Panc1 (cell line): ENCODE results near the gene RPS6KA3. TPM values are rescaled to one million over a fixed set of nuclear protein-coding genes. Genes with fewer than 3 reads are reported as not detected.

Source experiments
- ATAC-seq: fragments of 200-7000 bp; cut with Tn5 transposase; 2 replicates; pipeline ENCODE4 v1.9.1; 2020; ENCODE audit warnings: mild to moderate bottlenecking, moderate library complexity
- BruUV-seq: library from RNA; stranded (reverse); fragments of 400-500 nt; replicated peaks from 2 replicates; lab custom pipeline; 2021; lab: Mats Ljungman, UMichigan
- CTCF ChIA-PET: fragments of 300-600 bp; sonication (Branson Sonifier 250); formaldehyde crosslinking; loops from one replicate; lab custom pipeline; 2022; ENCODE audit warnings: antibody characterized with exemption; lab: Charles Lee
- POLR2A ChIA-PET: fragments of 300-600 bp; sonication (Branson Sonifier 250); formaldehyde crosslinking; loops from one replicate; lab custom pipeline; 2022; ENCODE audit warnings: antibody characterized with exemption; lab: Charles Lee
- DNase-seq: peaks from one replicate; pipeline ENCODE4 v3.0.0-alpha.2; 2010; ENCODE audit warnings: low read depth, low spot score
- H3K27ac ChIP-seq: 2 replicates; pipeline ENCODE4 v1.5.1; 2011; ENCODE audit warnings: mild to moderate bottlenecking, low read length, inconsistent platforms
- H3K27me3 ChIP-seq: fragments of 200-500 bp; sonication (Bioruptor generic); 2 replicates; pipeline ENCODE4 v1.6.0; 2014; ENCODE audit warnings: low read length, inconsistent platforms; ENCODE audit not compliant: control insufficient read depth, insufficient read depth
- H3K36me3 ChIP-seq: fragments of 200-500 bp; sonication (Bioruptor generic); 2 replicates; pipeline ENCODE4 v1.5.1; 2014; ENCODE audit warnings: inconsistent platforms, mild to moderate bottlenecking, low read length, moderate library complexity; ENCODE audit not compliant: control insufficient read depth, insufficient read depth
- H3K4me1 ChIP-seq: 2 replicates; pipeline ENCODE4 v1.5.1; 2011; ENCODE audit warnings: inconsistent platforms, mild to moderate bottlenecking, low read length, moderate library complexity; ENCODE audit not compliant: control insufficient read depth, insufficient read depth
- H3K4me3 ChIP-seq, 2 experiments: 2 replicates each; pipeline ENCODE4 v1.5.1; 2011 to 2012; ENCODE audit warnings: low read depth in 2 of 2, low read length in 2 of 2, mild to moderate bottlenecking in 2 of 2, inconsistent platforms in 1 of 2, moderate library complexity in 1 of 2
- H3K9me3 ChIP-seq: fragments of 200-500 bp; sonication (Bioruptor generic); 2 replicates; pipeline ENCODE4 v1.5.1; 2014; ENCODE audit warnings: low read depth, mild to moderate bottlenecking, inconsistent platforms, low read length, moderate library complexity; ENCODE audit not compliant: control insufficient read depth, insufficient read depth
- POLR2AphosphoS5 ChIP-seq: IDR thresholded peaks from 2 replicates; pipeline ENCODE4 v1.6.1; 2012; ENCODE audit warnings: mild to moderate bottlenecking, low read depth, low read length, moderate library complexity
- REST ChIP-seq, 2 experiments: IDR thresholded peaks; 2 replicates each; pipeline ENCODE4 v1.6.1; 2011 to 2012; ENCODE audit warnings: low read depth in 2 of 2, control low read depth in 1 of 2, low read length in 1 of 2, mild to moderate bottlenecking in 1 of 2, moderate library complexity in 1 of 2; ENCODE audit not compliant: insufficient read depth in 1 of 2
- SIN3A ChIP-seq: IDR thresholded peaks from 2 replicates; pipeline ENCODE4 v1.6.1; 2012; ENCODE audit warnings: low read depth, mild to moderate bottlenecking, low read length, moderate library complexity, borderline replicate concordance; ENCODE audit not compliant: insufficient read depth
- TCF7L2 ChIP-seq: IDR thresholded peaks from 2 replicates; pipeline ENCODE4 v1.6.1; 2011; ENCODE audit warnings: mild to moderate bottlenecking, low read depth, low read length, inconsistent platforms
- in situ Hi-C: cut with HindIII; loops from 2 replicates; pipeline ENCODE4 v1.10.0; 2016; ENCODE audit warnings: low sequenced_read_pairs, low pct_unique_long_range_greater_than_20kb
- intact Hi-C: fragments of 100-400 bp; cut with micrococcal nuclease; formaldehyde crosslinking; loops from one replicate; pipeline ENCODE4 v1.10.0; 2022; ENCODE audit not compliant: unreplicated experiment
- total RNA-seq: library from RNA; stranded (reverse); gene quantifications from one replicate; pipeline ENCODE4 v1.2.1, GENCODE V29; 2021; ENCODE audit not compliant: unreplicated experiment
- TF ChIP-seq, protein P1 (sequence below): fragments of 450-650 bp; IDR thresholded peaks from 2 replicates; pipeline ENCODE4 v1.5.1; 2017; ENCODE audit warnings: mild to moderate bottlenecking

Gene RPS6KA3
- total RNA-seq, 1 experiment from 2014 or later, result 40.5 TPM

DNA sequence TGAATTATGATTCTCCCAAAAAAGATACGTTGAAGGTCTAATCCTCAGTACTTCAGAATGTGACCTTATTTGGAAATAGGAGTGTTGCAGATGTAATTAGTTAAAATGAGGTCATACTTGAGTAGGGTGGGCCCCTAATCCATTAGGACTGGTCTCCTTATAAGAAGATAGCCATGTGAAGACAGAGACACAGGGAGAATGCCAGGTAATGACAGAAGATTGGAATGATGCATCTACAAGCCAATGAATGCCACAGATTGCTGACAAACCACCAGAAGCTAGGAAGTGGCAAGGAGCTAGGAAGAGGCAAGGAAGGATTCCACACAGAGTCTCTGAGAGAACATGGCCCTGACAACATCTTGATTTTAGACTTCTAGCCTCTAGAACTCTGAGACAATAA is 7.4 kb upstream of the RPS6KA3 start:
- ChIA-PET POLR2A (no interaction called here), CTCF (interaction anchor here (0.6 kb wide), 1 partner anchor 261 kb away, joined by 3 read pairs; no protein-coding TSS in a partner anchor)
- ATAC-seq (no peak), DNase-seq (no peak)
- Histone ChIP-seq H3K36me3 (no peaks in the 10 kb centered on the region), H3K4me1 (no peaks in the 10 kb centered on the region), H3K4me3 (no peak overlapping the region), H3K27ac (no peak overlapping the region), H3K27me3 (no peaks in the 10 kb centered on the region), H3K9me3 (no peaks in the 10 kb centered on the region)
- in situ Hi-C loops (no loop called here), intact Hi-C loops (no loop called here)
- TF ChIP-seq POLR2AphosphoS5 (no peak), TCF7L2 (no peak), SIN3A (no peak), REST (IDR thresholded peaks at IDR 0.05; ENCODE audit: insufficient read depth in 1 of 2, low read depth in 2 of 2, low read length in 1 of 2) (no peak)
- TF ChIP-seq, protein P1, sequence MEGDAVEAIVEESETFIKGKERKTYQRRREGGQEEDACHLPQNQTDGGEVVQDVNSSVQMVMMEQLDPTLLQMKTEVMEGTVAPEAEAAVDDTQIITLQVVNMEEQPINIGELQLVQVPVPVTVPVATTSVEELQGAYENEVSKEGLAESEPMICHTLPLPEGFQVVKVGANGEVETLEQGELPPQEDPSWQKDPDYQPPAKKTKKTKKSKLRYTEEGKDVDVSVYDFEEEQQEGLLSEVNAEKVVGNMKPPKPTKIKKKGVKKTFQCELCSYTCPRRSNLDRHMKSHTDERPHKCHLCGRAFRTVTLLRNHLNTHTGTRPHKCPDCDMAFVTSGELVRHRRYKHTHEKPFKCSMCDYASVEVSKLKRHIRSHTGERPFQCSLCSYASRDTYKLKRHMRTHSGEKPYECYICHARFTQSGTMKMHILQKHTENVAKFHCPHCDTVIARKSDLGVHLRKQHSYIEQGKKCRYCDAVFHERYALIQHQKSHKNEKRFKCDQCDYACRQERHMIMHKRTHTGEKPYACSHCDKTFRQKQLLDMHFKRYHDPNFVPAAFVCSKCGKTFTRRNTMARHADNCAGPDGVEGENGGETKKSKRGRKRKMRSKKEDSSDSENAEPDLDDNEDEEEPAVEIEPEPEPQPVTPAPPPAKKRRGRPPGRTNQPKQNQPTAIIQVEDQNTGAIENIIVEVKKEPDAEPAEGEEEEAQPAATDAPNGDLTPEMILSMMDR, result no peak
- BruUV-seq, result no TSS peak

- in situ Hi-C loops, result no loop called here
- Histone ChIP-seq H3K4me3 (no peak overlapping the region), H3K4me1 (no peaks in the 10 kb centered on the region), H3K36me3 (no peaks in the 10 kb centered on the region), H3K27me3 (no peaks in the 10 kb centered on the region), H3K9me3 (no peaks in the 10 kb centered on the region), H3K27ac (no peak overlapping the region)
- intact Hi-C loops, result no loop called here
- ATAC-seq (no peak), DNase-seq (no peak)
- POLR2A ChIA-PET, result no interaction called here
- CTCF ChIA-PET, result no interaction called here
- TF ChIP-seq TCF7L2 (no peak), SIN3A (no peak), REST (IDR thresholded peaks at IDR 0.05; ENCODE audit: insufficient read depth in 1 of 2, low read depth in 2 of 2, low read length in 1 of 2) (no peak), POLR2AphosphoS5 (no peak)
- TF ChIP-seq, protein P1, result no peak
- BruUV-seq, result no TSS peak
Measured at GRCh38 chrX:20271730-20272129, 5.0 kb upstream of the RPS6KA3 start.
